Measurements from ENCODE around the gene PLAGL1. TPM values are rescaled to one million over a fixed set of nuclear protein-coding genes. Genes with fewer than 3 reads are reported as not detected.

Gene PLAGL1
- total RNA-seq, 2 experiments from 2014 or later = 13.4 to 16.3 TPM

GRCh38 chr6:143973097-143973966 is 34.7 kb downstream of the PLAGL1 start:
- Mint-ChIP-seq H3K9me3 (no peaks in the 10 kb centered on the region), H3K4me3 (no peak overlapping the region), H3K4me1 (ENCODE audit: low read depth) (peaks cover 3% of the 10 kb centered on the region), H3K27me3 (no peaks in the 10 kb centered on the region), H3K36me3 (no peaks in the 10 kb centered on the region), H3K27ac (no peak overlapping the region)
- POLR2A ChIA-PET = no interaction called here
- CTCF ChIA-PET = no interaction called here
- DNase-seq = no peak
- intact Hi-C loops (cut with micrococcal nuclease) = no loop called here

- H3K9me3 Mint-ChIP-seq = no peaks in the 10 kb centered on the region
- no peaks in the 10 kb centered on the region for H3K4me1 Mint-ChIP-seq (ENCODE audit: low read depth)
- no peak overlapping the region for H3K4me3 Mint-ChIP-seq
- no peaks in the 10 kb centered on the region for H3K27me3 Mint-ChIP-seq
- ChIA-PET POLR2A (no interaction called here), CTCF (no interaction called here)
- intact Hi-C loops (cut with micrococcal nuclease) = no loop called here
- H3K36me3 Mint-ChIP-seq = no peaks in the 10 kb centered on the region
- no peak overlapping the region for H3K27ac Mint-ChIP-seq
- no peak for DNase-seq
These were observed 36.4 kb downstream of the PLAGL1 start for GRCh38 chr6:143971482-143972205.

GRCh38 chr6:143970456-143971218 is 37.4 kb downstream of the PLAGL1 start:
- DNase-seq = no peak
- Mint-ChIP-seq H3K4me1 (ENCODE audit: low read depth) (no peaks in the 10 kb centered on the region), H3K4me3 (no peak overlapping the region), H3K27me3 (no peaks in the 10 kb centered on the region), H3K27ac (no peak overlapping the region), H3K36me3 (no peaks in the 10 kb centered on the region), H3K9me3 (no peaks in the 10 kb centered on the region)
- CTCF ChIA-PET = interaction anchor here (0.5 kb wide), 1 partner anchor 336 kb away, joined by 6 read pairs; no protein-coding TSS in a partner anchor
- intact Hi-C loops (cut with micrococcal nuclease) = no loop called here
- POLR2A ChIA-PET = no interaction called here

GRCh38 chr6:143969077-143969476 is 39.0 kb downstream of the PLAGL1 start:
- H3K27me3 Mint-ChIP-seq = no peaks in the 10 kb centered on the region
- H3K9me3 Mint-ChIP-seq = no peaks in the 10 kb centered on the region
- CTCF ChIA-PET = no interaction called here
- no peaks in the 10 kb centered on the region for H3K4me1 Mint-ChIP-seq (ENCODE audit: low read depth)
- H3K4me3 Mint-ChIP-seq = no peak overlapping the region
- POLR2A ChIA-PET = no interaction called here
- DNase-seq = no peak
- H3K27ac Mint-ChIP-seq = no peak overlapping the region
- intact Hi-C loops (cut with micrococcal nuclease) = no loop called here
- no peaks in the 10 kb centered on the region for H3K36me3 Mint-ChIP-seq

GRCh38 chr6:143967706-143968376 is 40.2 kb downstream of the PLAGL1 start:
- Mint-ChIP-seq H3K4me1 (ENCODE audit: low read depth) (no peaks in the 10 kb centered on the region), H3K27me3 (no peaks in the 10 kb centered on the region), H3K27ac (no peak overlapping the region), H3K9me3 (no peaks in the 10 kb centered on the region), H3K36me3 (no peaks in the 10 kb centered on the region), H3K4me3 (no peak overlapping the region)
- no peak for DNase-seq
- CTCF ChIA-PET = interaction anchor here (1.0 kb wide), 1 partner anchor 28 kb away, joined by 3 read pairs; no protein-coding TSS in a partner anchor
- POLR2A ChIA-PET = interaction anchor here (0.6 kb wide), 1 partner anchor 486 kb away, joined by 4 read pairs; no protein-coding TSS in a partner anchor
- intact Hi-C loops (cut with micrococcal nuclease) = no loop called here

- intact Hi-C loops (cut with micrococcal nuclease) = no loop called here
- no peaks in the 10 kb centered on the region for H3K36me3 Mint-ChIP-seq
- no peak for DNase-seq
- H3K27ac Mint-ChIP-seq = no peak overlapping the region
- no peaks in the 10 kb centered on the region for H3K9me3 Mint-ChIP-seq
- ChIA-PET POLR2A (no interaction called here), CTCF (no interaction called here)
- no peaks in the 10 kb centered on the region for H3K4me1 Mint-ChIP-seq (ENCODE audit: low read depth)
- no peak overlapping the region for H3K4me3 Mint-ChIP-seq
- H3K27me3 Mint-ChIP-seq = no peaks in the 10 kb centered on the region
These were observed 41.7 kb downstream of the PLAGL1 start for GRCh38 chr6:143966312-143966711.

GRCh38 chr6:143965503-143966171 is 42.4 kb downstream of the PLAGL1 start:
- intact Hi-C loops (cut with micrococcal nuclease) = no loop called here
- CTCF ChIA-PET = no interaction called here
- no peaks in the 10 kb centered on the region for H3K27me3 Mint-ChIP-seq

GRCh38 chr6:143964674-143965081 is 43.4 kb downstream of the PLAGL1 start:
- ChIA-PET CTCF (no interaction called here), POLR2A (no interaction called here)
- no peaks in the 10 kb centered on the region for H3K9me3 Mint-ChIP-seq

More at GRCh38 chr6:143965503-143966171, 42.4 kb downstream of the PLAGL1 start:
- POLR2A ChIA-PET = no interaction called here
- H3K36me3 Mint-ChIP-seq = no peaks in the 10 kb centered on the region
- no peak overlapping the region for H3K27ac Mint-ChIP-seq
- no peaks in the 10 kb centered on the region for H3K4me1 Mint-ChIP-seq (ENCODE audit: low read depth)
- DNase-seq = no peak
- no peak overlapping the region for H3K4me3 Mint-ChIP-seq
- no peaks in the 10 kb centered on the region for H3K9me3 Mint-ChIP-seq

GRCh38 chr6:143963158-143963919 is 44.7 kb downstream of the PLAGL1 start:
- no peaks in the 10 kb centered on the region for H3K36me3 Mint-ChIP-seq
- no peaks in the 10 kb centered on the region for H3K4me1 Mint-ChIP-seq (ENCODE audit: low read depth)
- intact Hi-C loops (cut with micrococcal nuclease) = no loop called here
- no peaks in the 10 kb centered on the region for H3K27me3 Mint-ChIP-seq
- CTCF ChIA-PET = no interaction called here
- POLR2A ChIA-PET = no interaction called here
- H3K4me3 Mint-ChIP-seq = no peak overlapping the region
- no peak for DNase-seq
- H3K9me3 Mint-ChIP-seq = no peaks in the 10 kb centered on the region
- H3K27ac Mint-ChIP-seq = no peak overlapping the region

More at GRCh38 chr6:143964674-143965081, 43.4 kb downstream of the PLAGL1 start:
- intact Hi-C loops (cut with micrococcal nuclease) = no loop called here
- Mint-ChIP-seq H3K4me1 (ENCODE audit: low read depth) (no peaks in the 10 kb centered on the region), H3K36me3 (no peaks in the 10 kb centered on the region), H3K4me3 (no peak overlapping the region), H3K27me3 (no peaks in the 10 kb centered on the region), H3K27ac (no peak overlapping the region)
- DNase-seq = no peak

- H3K9me3 Mint-ChIP-seq = no peaks in the 10 kb centered on the region
- no peak overlapping the region for H3K4me3 Mint-ChIP-seq
- intact Hi-C loops (cut with micrococcal nuclease) = no loop called here
- H3K36me3 Mint-ChIP-seq = no peaks in the 10 kb centered on the region
- no peak for DNase-seq
- POLR2A ChIA-PET = no interaction called here
- H3K4me1 Mint-ChIP-seq (ENCODE audit: low read depth) = no peaks in the 10 kb centered on the region
- no peak overlapping the region for H3K27ac Mint-ChIP-seq
- CTCF ChIA-PET = interaction anchor here (1.3 kb wide), 1 partner anchor 387 kb away, joined by 4 read pairs; no protein-coding TSS in a partner anchor
- no peaks in the 10 kb centered on the region for H3K27me3 Mint-ChIP-seq
These were observed 45.9 kb downstream of the PLAGL1 start for GRCh38 chr6:143961886-143962878.

All from activated CD4-positive, alpha-beta memory T cell treated with anti-CD3 and anti-CD28 coated beads for 36 hours (primary cell).